ENCODE measurements around the gene EGFLAM.

Gene EGFLAM

DNA sequence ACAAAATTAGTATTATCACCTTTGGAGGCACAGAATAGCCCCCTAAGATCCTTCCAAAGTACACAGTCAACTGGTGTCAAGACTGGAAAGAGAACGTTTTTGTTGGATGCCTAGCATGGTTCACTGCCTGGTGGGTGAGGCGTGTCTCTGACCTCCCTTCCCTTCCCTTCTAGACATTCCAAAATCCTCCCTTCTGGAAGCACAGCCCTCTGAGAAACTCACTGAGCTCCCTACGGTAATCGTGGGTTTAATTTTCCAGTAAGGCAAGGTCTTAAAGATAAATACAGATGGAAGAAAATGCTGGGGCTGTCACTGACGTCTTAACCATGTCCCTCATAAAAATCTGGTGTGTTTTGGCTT lies 159.3 kb downstream of the EGFLAM start:
- DNase-seq (ENCODE audit: low read depth in 2 of 2): no peak

DNA sequence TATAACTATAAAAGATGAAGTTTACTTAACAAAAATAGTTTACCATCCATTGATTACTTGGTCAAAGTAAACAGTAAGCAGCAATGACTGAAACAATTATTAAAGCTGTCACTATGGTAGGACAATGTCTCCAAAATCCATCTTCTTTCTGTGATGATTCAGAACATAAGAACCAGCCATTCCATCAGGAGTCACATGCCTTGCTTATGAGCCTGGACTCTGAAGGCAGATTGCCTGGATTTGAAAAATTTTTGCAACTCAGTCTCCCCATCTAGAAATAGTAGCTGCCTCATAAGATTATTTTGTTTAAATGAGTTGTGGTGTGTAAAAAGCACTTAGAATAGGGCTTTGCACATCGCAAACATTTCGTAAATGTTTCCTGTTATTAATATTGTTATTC lies 161.9 kb downstream of the EGFLAM start:
- no peak for DNase-seq (ENCODE audit: low read depth in 2 of 2)

DNA sequence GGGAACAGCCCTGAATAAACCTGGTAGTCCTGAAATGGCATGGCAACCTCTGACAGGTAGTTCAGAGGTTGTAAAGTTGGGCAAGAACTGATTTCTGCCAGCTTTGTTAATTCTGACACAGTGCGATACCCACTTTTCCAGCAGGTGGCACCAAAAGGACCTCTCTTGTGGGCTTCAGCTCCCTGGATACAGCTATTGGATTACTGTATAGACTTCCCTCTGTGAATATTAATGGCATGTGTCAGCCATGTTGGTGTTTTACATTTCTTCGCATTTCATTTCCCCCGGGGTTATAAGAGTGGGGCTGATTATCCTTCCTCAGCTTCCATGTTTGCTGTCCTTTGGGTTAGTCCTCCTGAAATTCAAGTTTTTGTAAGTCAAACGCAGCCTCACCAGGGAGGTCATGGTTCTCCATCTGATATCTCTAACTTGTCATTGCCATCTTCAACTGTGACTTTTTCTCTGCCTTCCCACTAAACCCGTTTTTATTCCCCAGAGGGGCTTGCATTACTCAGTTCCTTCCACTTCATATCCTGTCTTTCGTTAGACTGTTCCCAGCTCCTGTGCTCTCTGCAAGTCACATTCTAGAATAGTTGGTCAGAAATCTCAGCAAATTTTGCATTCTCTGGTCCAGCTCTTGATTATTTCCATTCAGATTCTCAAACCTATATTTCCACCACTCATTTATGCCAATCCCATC lies 162.5 kb downstream of the EGFLAM start:
- peak in 1 of 2 donors; percentile 5 for DNase-seq (ENCODE audit: low read depth in 2 of 2)

DNA sequence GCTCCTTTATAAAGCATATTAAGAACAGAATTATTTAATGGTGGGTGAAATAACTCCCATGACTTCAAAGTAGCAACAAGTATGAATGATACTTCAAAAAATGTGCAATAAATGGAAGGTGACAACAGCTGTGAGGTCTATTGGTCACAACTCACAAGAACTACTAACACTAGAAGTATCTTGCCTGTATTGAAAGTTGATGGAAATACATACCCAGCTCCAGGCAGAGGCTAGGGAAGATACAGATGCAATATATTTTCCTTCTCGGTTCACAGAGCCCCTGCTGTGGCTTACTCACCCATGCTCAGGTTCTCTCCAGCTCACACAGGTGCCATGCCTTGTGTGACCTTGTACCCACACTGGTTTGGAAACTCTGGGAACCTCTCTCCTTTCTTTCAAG lies 164.3 kb downstream of the EGFLAM start:
- DNase-seq (ENCODE audit: low read depth in 2 of 2): no peak

DNA sequence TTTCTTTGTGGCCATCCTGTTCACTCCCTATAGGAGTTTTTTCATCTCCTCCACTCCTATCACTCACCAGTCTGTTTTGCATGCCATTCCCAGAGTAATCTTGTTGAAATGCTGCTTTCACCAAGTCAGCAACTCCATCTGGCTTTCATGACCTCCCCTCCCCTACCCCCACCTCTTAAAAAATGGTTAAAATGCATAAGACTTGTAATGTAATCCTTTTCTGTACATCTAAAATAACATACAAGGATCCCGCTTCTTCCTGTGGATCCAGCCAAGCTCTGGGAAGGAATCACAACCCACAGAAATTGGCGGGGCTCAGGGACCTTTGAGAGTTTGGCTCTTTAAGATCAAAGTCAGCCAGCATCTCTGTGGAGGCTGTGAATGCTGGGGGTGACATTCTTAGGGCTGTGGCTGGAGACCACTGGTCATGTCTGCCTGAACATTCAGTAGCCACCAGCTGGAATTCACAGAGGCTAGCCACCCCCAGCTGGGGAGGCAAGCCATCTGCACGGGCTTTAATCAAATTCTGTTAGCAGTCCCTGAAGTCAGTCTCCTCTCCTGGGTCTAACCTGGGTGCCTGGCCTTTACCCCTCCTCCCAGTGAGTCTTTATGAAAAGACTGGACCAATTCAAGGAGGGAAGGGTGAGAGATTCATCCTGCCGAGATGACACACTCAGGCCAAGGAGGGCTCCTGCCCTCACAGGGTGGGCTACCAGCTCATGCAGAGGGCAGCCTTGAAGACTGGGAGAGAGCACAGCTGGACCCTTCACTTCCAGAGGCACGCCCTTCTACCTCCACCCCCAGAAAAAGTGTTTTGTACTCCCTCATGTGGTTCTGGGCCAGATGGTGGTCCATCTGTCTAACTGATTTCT lies 165.2 kb downstream of the EGFLAM start:
- no peak for DNase-seq (ENCODE audit: low read depth in 2 of 2)

DNA sequence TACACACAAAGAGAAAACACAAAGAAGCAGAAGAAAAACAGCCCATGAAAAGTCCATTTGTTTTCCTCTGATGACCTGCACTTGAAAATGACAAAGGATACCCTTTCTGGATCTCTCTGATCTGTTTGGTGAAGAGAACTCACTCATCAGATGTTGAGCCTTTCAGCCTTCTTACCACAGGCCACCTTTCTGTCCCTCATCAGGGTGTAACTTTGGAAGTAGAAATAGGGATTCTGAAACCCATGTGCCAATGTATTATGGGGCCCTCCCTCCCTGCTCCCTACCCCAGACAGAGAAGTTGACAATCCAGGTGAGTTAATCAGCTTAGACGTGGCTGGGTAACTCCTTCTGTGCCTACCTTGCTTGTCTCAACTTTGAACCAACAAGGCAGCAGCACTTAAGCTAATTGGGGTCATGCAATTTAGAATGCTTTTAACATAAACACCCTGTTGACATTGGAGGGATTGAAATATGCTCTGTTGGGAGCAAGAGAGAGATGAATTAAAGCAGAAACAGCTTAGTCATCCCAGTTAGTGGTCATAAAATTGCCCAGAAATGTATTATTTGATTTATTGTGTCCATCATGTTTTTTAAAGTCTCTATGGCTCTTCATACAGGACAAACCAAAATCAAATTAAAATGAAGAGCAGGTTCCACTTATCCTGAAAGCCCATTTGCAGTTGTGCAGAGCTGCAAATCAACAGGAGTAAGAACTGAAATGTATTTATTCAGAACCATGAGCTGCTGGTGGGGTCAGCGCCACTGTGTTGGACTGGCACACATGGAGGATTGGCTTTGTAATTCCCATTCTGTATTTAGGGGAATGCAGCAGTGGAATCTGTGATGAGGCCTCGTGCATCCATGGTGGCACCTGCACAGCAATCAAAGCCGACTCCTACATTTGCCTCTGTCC lies 166.0 kb downstream of the EGFLAM start:
- DNase-seq (ENCODE audit: low read depth in 2 of 2): no peak

DNA sequence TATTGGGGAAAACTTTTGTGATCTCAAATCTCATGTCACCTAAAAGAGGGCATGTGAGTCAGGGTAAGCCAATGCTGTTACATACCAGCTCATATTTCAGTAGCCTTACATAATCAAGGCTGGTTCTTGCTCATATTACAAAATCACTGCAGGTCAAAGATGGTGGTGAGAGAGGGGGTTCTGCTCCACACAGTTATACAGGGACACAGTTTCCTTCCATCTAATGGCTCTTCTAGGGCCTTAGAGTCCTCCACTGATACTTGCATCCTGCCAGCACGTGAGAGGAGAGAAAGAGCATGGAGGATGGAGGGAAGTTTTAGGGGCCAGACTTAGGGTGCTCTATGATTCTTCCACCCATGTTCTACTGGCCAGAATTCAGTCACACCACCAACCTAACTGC lies 168.1 kb downstream of the EGFLAM start:
- no peak for DNase-seq (ENCODE audit: low read depth in 2 of 2)

DNA sequence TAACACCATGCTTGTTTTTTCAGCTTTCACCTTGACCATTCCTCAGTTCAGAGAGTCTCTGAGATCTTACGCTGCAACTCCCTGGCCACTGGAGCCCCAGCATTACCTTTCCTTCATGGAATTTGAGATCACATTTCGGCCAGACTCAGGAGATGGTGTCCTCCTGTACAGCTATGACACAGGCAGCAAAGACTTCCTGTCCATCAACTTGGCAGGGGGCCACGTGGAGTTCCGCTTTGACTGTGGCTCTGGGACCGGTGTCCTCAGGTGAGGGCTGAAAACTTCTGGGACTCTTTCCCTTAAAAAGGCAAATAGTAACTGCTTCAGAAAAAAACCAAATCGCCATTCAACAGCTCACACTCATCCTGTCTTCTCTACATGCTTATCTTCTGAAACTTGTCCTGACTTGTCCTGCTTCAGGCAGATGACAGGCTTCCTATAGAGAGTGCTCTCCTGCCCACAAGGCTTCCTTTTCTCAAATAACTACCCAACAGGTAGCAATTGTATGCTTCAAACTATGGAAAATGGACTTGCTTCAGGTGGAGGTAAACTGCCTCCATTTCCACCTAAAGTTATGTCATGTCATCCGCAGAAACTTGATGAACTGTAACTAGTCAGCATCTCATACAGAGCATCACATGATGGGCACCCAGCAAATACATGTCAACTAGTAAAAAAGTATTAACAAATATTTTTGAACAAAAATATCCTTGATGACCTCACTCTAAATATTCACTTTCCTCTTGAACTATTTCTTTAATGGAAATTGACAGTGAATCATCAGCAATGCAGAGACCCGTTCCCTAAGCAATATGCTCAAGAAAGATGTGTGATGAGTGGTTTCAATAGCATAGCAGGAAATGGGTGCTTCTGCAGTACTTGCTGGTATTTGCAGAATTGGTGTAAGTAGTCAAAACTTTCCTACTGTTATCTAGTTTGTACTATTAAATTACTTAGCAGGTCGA lies 168.9 kb downstream of the EGFLAM start:
- no peak for DNase-seq (ENCODE audit: low read depth in 2 of 2)

DNA sequence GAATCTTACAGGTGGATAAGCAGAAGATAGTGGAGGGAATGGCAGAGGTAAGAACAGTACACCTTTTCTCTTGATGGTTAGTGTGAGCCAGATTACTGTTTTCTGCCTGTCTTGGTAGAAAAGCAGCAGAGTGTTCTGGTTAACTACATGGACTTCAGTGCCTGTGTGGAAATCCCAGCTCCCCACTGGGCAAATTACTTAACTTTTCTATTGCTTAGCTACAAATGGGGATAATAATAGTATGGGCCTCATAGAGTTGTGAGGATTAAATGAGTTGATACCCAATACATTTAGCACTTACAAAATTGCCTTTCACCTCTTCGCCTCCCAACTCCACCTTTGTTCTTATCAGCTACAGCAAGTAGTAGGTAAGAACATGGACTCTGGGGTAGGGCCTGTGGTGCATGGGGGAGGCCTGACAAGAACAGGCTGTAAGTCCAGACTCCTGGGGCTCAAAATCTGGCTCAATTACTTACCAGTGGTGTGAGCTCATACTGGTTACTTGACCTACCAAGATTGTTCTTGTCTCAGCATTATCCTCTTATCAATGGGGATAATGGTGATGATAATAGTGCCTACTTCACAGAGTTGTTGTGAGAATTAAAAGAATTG lies 173.0 kb downstream of the EGFLAM start:
- no peak for DNase-seq (ENCODE audit: low read depth in 2 of 2)

DNA sequence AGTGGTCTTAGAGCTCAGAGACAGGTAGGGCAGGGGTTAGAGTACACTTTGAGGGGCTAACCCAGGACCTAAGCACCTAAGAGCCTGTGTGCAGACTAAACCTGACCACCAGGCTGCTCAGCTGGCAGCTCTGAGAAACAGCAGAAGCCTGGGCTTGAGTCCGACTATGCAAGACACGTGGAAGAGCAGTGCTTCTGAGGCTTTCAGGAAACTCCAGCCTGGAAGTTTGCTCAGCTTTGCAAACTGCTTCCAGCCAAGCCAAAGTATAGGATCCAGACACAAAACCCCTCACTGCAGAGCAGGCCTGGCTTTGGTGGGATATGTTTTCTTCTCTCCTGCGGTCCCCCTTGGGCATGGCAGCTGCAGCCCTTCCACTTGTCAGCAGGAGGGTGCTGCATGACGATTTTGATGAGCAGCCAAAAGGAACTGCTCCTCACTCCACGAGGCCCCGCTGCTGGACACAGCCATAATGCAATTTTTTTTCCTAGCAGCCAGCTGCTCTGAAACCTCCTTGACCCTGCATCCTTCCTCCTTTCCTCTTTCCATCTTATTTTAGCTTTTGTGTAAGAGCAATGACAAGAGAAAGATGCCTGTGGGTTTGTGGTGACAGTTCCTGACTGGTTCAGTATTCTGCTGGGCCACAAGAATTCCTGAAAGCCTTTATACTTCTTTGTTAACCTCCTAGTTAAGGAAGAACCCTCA lies 175.0 kb downstream of the EGFLAM start:
- no peak for DNase-seq (ENCODE audit: low read depth in 2 of 2)

DNA sequence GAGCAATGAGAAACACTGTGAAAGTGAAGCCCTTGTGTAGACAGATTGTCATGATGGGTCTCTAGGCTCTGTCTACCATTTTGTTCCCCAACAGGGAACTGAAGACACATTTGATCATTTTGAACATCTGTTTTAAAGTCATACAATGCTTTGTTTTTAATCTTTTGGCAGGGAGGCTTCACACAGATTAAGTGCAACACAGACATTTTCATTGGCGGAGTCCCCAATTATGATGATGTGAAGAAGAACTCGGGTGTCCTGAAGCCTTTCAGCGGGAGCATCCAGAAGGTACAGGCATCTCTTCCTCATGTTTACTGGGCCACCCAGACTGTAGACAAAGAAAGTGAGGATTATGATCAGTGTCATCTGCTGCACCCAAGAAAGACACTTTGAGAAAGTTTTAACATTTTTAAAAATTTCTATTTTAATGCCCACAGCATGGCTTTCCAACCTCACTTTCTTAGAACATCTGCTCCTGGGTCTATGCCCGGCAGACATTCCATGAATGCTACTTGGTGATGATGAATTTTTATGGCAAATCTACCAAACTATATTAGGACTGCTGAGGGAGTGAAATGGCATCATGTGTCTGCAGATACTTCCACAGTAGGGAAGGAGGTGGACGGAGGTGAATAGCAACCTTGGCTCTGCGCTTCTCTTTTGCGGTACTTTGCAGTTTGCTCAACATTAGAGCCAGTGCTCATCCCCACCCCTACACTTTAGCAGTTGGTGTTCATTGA lies 176.8 kb downstream of the EGFLAM start:
- no peak for DNase-seq (ENCODE audit: low read depth in 2 of 2)

DNA sequence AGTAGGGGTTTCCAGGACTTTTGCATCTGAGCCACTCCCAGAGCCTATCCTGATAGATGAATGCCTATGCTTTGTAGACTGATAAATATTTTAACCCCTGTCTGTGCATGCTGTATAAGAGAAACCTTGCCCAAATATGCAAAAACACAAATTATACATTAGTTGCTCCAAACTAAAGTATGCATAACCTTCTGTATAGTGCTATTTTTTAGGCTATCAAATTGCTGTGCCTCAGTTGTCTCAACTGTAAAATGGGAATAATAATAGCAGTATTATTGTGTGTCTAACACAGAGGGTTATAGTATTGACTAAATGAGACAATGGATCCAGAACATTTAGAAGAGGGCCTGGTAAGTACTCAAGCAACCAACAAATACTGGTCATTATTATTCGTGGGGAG lies 180.4 kb downstream of the EGFLAM start:
- no peak for DNase-seq (ENCODE audit: low read depth in 2 of 2)

DNA sequence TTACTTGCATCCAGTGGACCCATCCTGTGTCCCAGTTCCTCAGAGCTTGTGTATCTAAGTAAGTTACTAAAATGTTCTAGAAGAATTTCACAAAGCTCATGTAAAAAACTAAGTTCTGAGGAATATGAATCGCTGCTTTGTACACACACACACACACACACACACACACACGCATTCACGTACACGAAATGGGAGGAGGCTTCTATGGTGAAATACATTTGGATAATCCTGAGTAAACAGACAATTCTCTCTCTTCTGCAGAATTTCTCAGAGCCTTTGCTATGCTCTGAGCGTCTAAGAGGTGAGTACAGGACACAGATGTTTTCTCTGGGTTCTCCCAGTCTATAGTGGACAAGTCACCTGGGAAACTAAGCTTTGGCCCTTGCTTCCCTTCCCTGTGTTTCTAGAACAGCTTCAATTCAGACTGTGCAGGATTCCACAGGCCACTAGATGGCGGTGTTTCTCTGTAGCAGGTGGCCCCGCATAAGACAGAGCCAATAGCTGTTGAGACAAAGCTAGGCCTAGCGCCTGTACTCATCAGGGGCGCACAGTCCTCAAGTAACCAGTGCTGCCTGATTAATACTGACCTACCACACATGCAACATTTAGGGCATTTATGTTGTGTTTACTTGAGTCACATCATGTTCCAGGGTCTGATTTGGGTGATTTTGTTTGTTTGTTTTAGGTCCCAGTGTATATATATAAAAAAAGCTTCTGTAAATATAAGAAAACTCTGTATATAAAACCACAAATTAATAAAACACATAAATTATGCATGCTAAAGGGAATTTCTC lies 183.3 kb downstream of the EGFLAM start:
- peak; percentile 67 to 70 for DNase-seq (ENCODE audit: low read depth in 2 of 2)

DNA sequence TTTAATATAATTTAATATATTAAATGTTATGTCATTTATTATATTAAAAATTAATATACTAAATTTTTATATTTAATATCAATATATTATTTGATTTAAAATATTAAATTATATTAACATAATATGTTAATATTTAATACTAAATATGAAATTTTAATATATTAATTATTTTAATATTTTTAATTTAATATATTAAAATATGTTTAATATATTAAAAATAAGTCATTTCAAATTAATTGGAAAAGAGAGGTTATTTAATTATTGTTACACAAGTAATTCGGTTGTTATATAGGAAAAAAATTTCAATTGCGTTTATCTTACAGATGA lies 183.9 kb downstream of the EGFLAM start:
- DNase-seq (ENCODE audit: low read depth in 2 of 2): no peak

DNA sequence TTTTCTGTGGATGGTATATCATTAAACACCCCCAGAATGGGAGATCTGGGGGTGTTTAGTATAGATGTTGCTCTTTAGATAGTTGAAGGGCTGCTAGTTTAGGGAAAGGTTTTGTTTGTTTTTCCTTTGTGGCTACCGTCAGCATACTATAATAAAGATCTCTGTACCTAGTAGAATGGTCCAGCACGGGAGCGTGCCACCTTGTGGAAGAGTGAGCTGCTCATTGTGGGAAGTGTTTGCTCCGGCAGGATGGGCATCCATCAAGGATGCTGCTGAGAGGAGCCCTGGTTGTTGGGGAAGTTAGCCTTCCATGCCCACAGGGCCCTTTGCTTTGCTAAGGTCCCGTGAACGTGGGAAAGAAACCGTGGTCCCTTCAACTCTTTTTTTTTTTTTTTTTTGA lies 185.0 kb downstream of the EGFLAM start:
- DNase-seq (ENCODE audit: low read depth in 2 of 2): no peak

DNA sequence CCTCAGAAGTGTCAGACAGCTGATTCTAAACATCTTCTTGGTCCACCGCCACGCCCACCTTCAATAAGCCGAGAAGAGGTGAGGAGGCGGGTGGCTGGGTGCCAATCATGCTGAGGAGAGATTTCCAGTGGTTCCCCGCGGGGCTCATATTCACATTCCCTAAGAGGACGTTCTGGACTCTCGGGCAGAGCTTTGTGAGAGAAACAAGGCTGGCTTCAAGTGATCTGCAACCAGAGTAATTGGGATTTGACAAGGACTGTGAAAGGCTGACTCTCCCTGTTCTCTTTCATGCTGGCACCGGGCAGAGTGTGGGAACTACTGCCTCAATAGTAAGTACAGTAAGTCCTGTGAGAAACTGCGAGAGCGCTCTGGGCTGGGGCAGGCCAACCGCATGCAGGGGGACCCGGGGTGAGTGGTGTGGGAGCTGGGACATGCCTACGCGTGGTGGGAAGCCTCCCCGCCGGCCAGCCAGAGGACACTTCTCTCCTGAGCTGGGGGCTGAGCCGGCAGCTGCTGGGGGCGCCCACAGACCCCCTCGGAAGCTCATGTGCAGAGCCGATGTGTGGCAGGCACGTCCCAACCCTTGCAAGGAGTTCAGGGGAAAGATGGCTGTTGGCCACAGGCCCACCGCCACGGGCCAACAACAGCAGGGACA lies 187.1 kb downstream of the EGFLAM start:
- no peak for DNase-seq (ENCODE audit: low read depth in 2 of 2)

DNA sequence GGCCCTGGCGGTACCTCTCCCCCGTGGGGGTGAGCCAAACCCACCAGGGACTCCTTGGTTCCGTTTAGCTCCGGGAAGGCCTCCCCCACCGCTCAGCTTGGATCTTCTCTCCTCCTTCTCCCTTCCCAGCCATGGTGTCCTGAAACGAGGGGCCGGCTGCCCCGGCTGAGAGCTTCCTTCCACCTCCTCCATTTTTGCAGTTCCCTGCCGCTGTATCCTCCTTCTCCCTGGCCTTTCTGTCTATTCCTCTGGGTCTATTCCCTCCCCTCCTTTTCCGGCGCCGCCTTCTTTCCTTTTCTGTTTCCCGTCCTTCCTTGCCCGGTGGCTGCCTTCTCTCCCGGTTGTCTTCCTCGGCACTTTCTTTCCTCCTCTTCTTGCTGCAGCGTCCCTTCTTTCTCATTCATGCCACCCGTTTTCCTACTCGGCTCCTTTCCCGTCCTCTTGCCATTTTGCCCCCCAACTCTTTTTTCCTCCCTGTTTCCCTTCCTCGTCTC lies 187.7 kb downstream of the EGFLAM start:
- no peak for DNase-seq (ENCODE audit: low read depth in 2 of 2)

DNA sequence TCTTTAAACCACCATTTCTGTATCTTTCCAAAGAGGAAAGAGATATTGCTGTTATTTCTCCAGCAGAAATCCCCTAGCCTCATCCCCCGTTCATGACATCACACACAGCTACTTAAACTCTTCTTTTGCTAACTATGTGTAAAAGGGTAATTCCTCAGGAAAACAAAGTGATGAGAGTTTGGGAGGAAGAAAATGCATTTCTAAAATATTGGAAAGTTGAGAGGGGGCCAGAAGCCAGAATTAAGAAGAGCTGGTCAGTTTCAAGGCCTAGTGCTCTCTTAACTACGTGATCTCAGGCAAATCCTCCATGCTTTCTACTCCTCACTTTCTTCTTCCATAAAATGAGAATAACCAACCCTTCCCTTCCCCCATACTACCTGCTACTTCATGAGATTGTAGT lies 188.7 kb downstream of the EGFLAM start:
- no peak for DNase-seq (ENCODE audit: low read depth in 2 of 2)
